Hepatocyte (in vitro differentiated cells): ENCODE measurements around the gene FITM1. TPM values are rescaled to one million over a fixed set of nuclear protein-coding genes. Genes with fewer than 3 reads are reported as not detected.

Source experiments
- DNase-seq: peaks from one replicate; pipeline ENCODE4 v3.0.0-alpha.2; 2016; ENCODE audit warnings: low spot score
- H2AFZ ChIP-seq: fragments of 200-600 bp; sonication (generic); 2 replicates; pipeline ENCODE4 v1.6.0; 2016; ENCODE audit warnings: antibody characterized with exemption, mild to moderate bottlenecking
- H3K27ac ChIP-seq: fragments of 200-600 bp; sonication (generic); 2 replicates; pipeline ENCODE4 v1.5.1; 2016; ENCODE audit warnings: mild to moderate bottlenecking
- H3K27me3 ChIP-seq: fragments of 200-600 bp; sonication (generic); 2 replicates; pipeline ENCODE4 v1.6.1; 2016
- H3K36me3 ChIP-seq: fragments of 200-600 bp; sonication (generic); replicated peaks from 2 replicates; pipeline ENCODE4 v1.5.1; 2016; ENCODE audit warnings: low read depth; ENCODE audit not compliant: insufficient read depth
- H3K4me1 ChIP-seq: fragments of 200-600 bp; sonication (generic); 2 replicates; pipeline ENCODE4 v1.5.1; 2016; ENCODE audit warnings: mild to moderate bottlenecking, moderate library complexity; ENCODE audit not compliant: insufficient read depth
- H3K4me2 ChIP-seq: fragments of 200-600 bp; sonication (generic); 2 replicates; pipeline ENCODE4 v1.6.0; 2016
- H3K4me3 ChIP-seq: fragments of 200-600 bp; sonication (generic); 2 replicates; pipeline ENCODE4 v1.5.1; 2016; ENCODE audit warnings: mild to moderate bottlenecking
- H3K79me2 ChIP-seq: fragments of 200-600 bp; sonication (generic); 2 replicates; pipeline ENCODE4 v1.6.0; 2017; ENCODE audit warnings: mild to moderate bottlenecking
- H3K9me2 ChIP-seq: fragments of 200-600 bp; sonication (generic); replicated peaks from 2 replicates; pipeline ENCODE4 v1.6.0; 2017; ENCODE audit warnings: mild to moderate bottlenecking; ENCODE audit not compliant: insufficient read depth
- H3K9me3 ChIP-seq: fragments of 200-600 bp; sonication (generic); 2 replicates; pipeline ENCODE4 v1.5.1; 2016; ENCODE audit warnings: low read depth, mild to moderate bottlenecking
- H4K20me1 ChIP-seq: fragments of 200-600 bp; sonication (generic); 2 replicates; pipeline ENCODE4 v1.6.0; 2016; ENCODE audit warnings: mild to moderate bottlenecking; ENCODE audit not compliant: insufficient read depth, poor library complexity, severe bottlenecking
- EZH2 ChIP-seq: fragments of 200-600 bp; sonication (generic); IDR thresholded peaks from 2 replicates; pipeline ENCODE4 v1.6.1; 2016; ENCODE audit warnings: antibody characterized with exemption, mild to moderate bottlenecking, borderline replicate concordance
- EZH2phosphoT487 ChIP-seq: fragments of 200-600 bp; sonication (generic); IDR thresholded peaks from one replicate; pipeline ENCODE4 v1.6.1; 2018; ENCODE audit warnings: antibody characterized with exemption, mild to moderate bottlenecking, low read depth, moderate library complexity; ENCODE audit not compliant: unreplicated experiment, severe bottlenecking
- WGBS: methylation state at CpG from one replicate; pipeline ENCODE4 v1.1.6; 2016; ENCODE audit warnings: low lambda C conversion rate; ENCODE audit errors: missing lambda C conversion rate; 5-methylcytosine and 5-hydroxymethylcytosine counted together
- polyA plus RNA-seq: library from polyadenylated mRNA; unstranded; fragments of >200 nt; fragmentation: Nextera tagmentation; extraction: Ambion mirVana; gene quantifications from 2 replicates; pipeline ENCODE4 v1.2.1, GENCODE V29; 2016
- total RNA-seq: library from RNA; depleted of rRNA; stranded (reverse); fragments of >200 nt; gene quantifications from 2 replicates; pipeline ENCODE4 v1.2.3, GENCODE V29; 2014
- TF ChIP-seq, protein P1 (sequence below): fragments of 200-600 bp; sonication (generic); IDR thresholded peaks from 2 replicates; pipeline ENCODE4 v1.5.1; 2016; ENCODE audit warnings: antibody characterized with exemption, mild to moderate bottlenecking; ENCODE audit not compliant: poor library complexity

Gene FITM1
- total and polyA plus RNA-seq, 2 experiments from 2014 or later, result 1.0 to 2.2 TPM

DNA sequence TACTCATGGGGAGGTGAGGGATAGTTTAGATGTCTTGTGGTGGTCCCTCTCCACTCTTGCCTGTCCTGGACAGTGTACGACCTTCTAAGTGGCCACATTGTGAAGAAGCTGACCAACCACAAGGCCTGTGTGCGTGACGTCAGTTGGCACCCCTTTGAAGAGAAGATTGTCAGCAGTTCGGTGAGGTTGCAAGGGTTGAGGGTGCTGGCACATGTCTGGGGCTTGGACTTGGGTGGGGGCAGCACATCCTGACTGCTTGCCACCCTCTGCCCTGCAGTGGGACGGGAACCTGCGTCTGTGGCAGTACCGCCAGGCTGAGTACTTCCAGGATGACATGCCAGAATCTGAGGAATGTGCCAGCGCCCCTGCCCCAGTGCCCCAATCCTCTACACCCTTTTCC is 7.6 kb upstream of the FITM1 start:
- no peaks in the 10 kb centered on the region for H3K36me3 ChIP-seq
- H4K20me1 ChIP-seq, result no peaks in the 10 kb centered on the region
- no peak overlapping the region for H3K27ac ChIP-seq
- no peaks in the 10 kb centered on the region for H3K4me1 ChIP-seq
- H3K4me3 ChIP-seq, result no peak overlapping the region
- H3K79me2 ChIP-seq, result no peaks in the 10 kb centered on the region
- no peaks in the 10 kb centered on the region for H3K9me2 ChIP-seq
- H2AFZ ChIP-seq, result no peak overlapping the region
- DNase-seq, result no peak
- no peaks in the 10 kb centered on the region for H3K9me3 ChIP-seq
- no peaks in the 10 kb centered on the region for H3K27me3 ChIP-seq
- no peak overlapping the region for H3K4me2 ChIP-seq
- 96% methylated on average over 8 of the region's 8 CpGs for WGBS
- TF ChIP-seq, protein P1, sequence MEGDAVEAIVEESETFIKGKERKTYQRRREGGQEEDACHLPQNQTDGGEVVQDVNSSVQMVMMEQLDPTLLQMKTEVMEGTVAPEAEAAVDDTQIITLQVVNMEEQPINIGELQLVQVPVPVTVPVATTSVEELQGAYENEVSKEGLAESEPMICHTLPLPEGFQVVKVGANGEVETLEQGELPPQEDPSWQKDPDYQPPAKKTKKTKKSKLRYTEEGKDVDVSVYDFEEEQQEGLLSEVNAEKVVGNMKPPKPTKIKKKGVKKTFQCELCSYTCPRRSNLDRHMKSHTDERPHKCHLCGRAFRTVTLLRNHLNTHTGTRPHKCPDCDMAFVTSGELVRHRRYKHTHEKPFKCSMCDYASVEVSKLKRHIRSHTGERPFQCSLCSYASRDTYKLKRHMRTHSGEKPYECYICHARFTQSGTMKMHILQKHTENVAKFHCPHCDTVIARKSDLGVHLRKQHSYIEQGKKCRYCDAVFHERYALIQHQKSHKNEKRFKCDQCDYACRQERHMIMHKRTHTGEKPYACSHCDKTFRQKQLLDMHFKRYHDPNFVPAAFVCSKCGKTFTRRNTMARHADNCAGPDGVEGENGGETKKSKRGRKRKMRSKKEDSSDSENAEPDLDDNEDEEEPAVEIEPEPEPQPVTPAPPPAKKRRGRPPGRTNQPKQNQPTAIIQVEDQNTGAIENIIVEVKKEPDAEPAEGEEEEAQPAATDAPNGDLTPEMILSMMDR, result no peak
- TF ChIP-seq EZH2, result no peak
- no peak for TF ChIP-seq EZH2phosphoT487

GRCh38 chr14:24123424-24124417 is 6.7 kb upstream of the FITM1 start:
- Histone ChIP-seq H3K9me2 (no peaks in the 10 kb centered on the region), H2AFZ (no peak overlapping the region), H4K20me1 (no peaks in the 10 kb centered on the region), H3K4me3 (no peak overlapping the region), H3K9me3 (no peaks in the 10 kb centered on the region), H3K27me3 (no peaks in the 10 kb centered on the region), H3K4me2 (no peak overlapping the region), H3K27ac (no peak overlapping the region), H3K79me2 (no peaks in the 10 kb centered on the region), H3K4me1 (no peaks in the 10 kb centered on the region), H3K36me3 (no peaks in the 10 kb centered on the region)
- DNase-seq, result no peak
- WGBS, result 91% methylated on average over 9 of the region's 9 CpGs
- no peak for TF ChIP-seq EZH2phosphoT487
- no peak for TF ChIP-seq EZH2
- TF ChIP-seq, protein P1, result no peak

DNA sequence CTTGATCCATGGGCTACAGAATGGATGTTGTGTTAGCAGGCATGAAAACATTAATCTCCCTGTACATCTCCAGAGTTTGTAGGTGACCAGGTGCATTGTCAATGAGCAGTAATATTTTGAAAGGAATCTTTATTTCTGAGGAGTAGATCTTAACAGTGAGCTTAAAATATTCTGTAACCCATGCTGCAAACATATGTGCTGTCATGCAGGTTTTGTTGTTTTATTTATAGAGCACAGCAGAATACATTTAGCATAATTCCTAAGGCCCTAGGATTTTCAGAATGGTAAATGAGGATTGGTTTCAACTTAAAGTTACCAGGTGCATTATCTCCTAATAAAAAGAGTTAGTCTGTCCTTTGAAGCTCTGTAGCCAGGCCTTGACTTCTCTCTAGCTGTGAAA is 3.5 kb upstream of the FITM1 start:
- H3K9me3 ChIP-seq, result no peaks in the 10 kb centered on the region
- no peak overlapping the region for H3K4me2 ChIP-seq
- H3K36me3 ChIP-seq, result no peaks in the 10 kb centered on the region
- DNase-seq, result no peak
- H3K79me2 ChIP-seq, result no peaks in the 10 kb centered on the region
- no peaks in the 10 kb centered on the region for H3K4me1 ChIP-seq
- TF ChIP-seq EZH2phosphoT487, result no peak
- no peak for TF ChIP-seq EZH2
- TF ChIP-seq, protein P1, result no peak
- no peak overlapping the region for H2AFZ ChIP-seq
- no peaks in the 10 kb centered on the region for H4K20me1 ChIP-seq
- no peak overlapping the region for H3K27ac ChIP-seq
- H3K27me3 ChIP-seq, result no peaks in the 10 kb centered on the region
- H3K4me3 ChIP-seq, result no peak overlapping the region
- H3K9me2 ChIP-seq, result no peaks in the 10 kb centered on the region
